ENCODE measurements around the gene CAPN11.

GRCh38 chr6:44166116-44166515, 7.5 kb downstream of the CAPN11 start:
- TF ChIP-seq CTCF (conservative IDR thresholded peaks at IDR 0.05; ENCODE audit: low read depth in 2 of 2): no peak
- TF ChIP-seq REST (IDR thresholded peaks at IDR 0.05; ENCODE audit: unreplicated experiment): no peak
- TF ChIP-seq POLR2AphosphoS5 (IDR thresholded peaks at IDR 0.05; ENCODE audit: low read depth): no peak
- no peak for TF ChIP-seq ETS1 (IDR thresholded peaks at IDR 0.05)
- TF ChIP-seq EZH2phosphoT487 (IDR thresholded peaks at IDR 0.05; ENCODE audit: unreplicated experiment): no peak
- no peak for TF ChIP-seq EZH2 (IDR thresholded peaks at IDR 0.05; ENCODE audit: low read depth, unreplicated experiment)
- TF ChIP-seq ZNF114 (CRISPR knock-in tag; IDR thresholded peaks at IDR 0.05): no peak
- TF ChIP-seq CREB1 (CRISPR knock-in tag; IDR thresholded peaks at IDR 0.05; ENCODE audit: low read depth): no peak
- TF ChIP-seq JUNB (IDR thresholded peaks at IDR 0.05; ENCODE audit: unreplicated experiment): no peak

Data from GM23338 (cell line).